VCaP (cell line): ENCODE results near the gene LARGE1.

Experiments used
- H3K27ac ChIP-seq: fragments of 450-650 bp; 2 replicates; pipeline ENCODE4 v1.5.1; 2017
- CTCF ChIP-seq: fragments of 450-650 bp; conservative IDR thresholded peaks from 2 replicates; pipeline ENCODE4 v1.5.1; 2017; ENCODE audit warnings: mild to moderate bottlenecking, moderate library complexity

LARGE1 gene

GRCh38 chr22:33669746-33670145 lies 250.5 kb downstream of the LARGE1 start:
- TF ChIP-seq CTCF = no peak
- no peak overlapping the region for H3K27ac ChIP-seq

GRCh38 chr22:33666961-33667619 lies 253.2 kb downstream of the LARGE1 start:
- no peak overlapping the region for H3K27ac ChIP-seq
- no peak for TF ChIP-seq CTCF

DNA sequence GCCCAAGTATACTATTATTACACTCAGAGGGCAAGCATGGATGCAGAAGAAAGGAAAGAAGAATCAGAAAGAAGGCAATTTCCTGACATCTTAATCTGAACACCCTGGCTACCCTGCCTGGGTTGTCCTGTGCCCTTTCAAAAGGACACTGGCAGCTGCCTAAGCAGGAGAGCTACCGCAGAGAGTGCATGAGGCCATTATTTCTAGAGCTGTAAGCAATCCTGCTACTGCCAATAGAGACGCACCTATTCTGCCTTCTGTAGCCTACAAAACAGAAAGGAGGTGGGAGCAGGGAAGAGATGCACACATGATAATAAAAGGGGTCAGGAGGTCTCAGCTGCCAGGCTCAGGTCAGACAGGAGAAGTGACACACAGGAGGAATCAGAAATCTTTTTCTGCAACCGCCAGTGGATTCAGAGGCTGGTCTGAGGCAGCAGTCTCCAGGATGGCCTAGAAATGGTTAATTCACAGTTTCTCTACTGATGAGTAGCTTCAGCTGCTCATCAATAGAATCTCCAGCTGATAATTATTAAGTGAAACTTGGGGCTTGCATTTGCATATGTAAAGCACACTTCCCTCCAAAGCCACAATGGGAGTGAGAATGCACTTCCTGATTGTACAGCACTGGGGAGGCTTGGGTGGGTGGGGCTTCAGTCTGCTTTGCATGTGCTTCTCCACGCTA lies 253.9 kb downstream of the LARGE1 start:
- no peak for TF ChIP-seq CTCF
- no peak overlapping the region for H3K27ac ChIP-seq

DNA sequence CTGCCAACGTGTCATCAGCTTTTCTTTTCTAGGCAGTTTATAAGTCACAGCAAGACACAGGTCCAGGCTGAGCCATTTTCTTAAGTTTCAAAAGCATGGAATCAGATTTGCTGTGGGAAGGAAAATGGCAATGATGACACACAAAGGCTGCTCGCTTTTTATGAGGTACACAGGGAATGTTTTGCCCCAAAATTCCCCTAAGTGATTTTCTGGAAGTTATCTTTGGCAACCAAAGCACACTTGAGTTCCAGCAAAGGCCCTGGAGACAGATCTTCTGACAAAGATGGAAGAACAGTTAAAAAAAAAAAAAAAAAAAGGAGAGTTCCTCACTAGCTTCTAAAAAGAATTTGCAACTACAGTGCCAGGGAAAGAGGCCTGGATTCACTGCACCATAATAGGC lies 260.8 kb downstream of the LARGE1 start:
- H3K27ac ChIP-seq = no peak overlapping the region
- TF ChIP-seq CTCF = no peak

GRCh38 chr22:33658775-33659174 lies 261.5 kb downstream of the LARGE1 start:
- H3K27ac ChIP-seq = no peak overlapping the region
- TF ChIP-seq CTCF = no peak

DNA sequence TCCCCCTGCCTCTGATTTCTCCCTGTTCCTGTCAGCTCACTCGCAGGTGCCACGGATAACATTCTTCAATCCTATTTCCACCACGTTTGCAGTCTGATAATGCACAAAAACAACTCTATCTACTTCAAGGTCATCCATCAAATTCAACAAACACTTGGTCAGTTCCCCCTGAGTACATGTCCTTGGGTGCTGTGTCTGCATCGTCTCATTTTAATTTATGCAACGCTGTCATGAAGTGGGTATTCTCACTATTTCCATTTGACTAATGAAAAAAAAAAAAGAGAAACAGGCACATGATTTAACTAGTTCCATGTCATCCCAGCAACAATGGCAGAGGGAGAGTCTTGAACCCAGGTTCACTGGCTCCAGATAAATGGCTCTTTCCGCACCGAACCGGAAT lies 262.6 kb downstream of the LARGE1 start:
- TF ChIP-seq CTCF = no peak
- no peak overlapping the region for H3K27ac ChIP-seq

- H3K27ac ChIP-seq = no peak overlapping the region
- no peak for TF ChIP-seq CTCF
Observed at GRCh38 chr22:33656808-33657628, 263.3 kb downstream of the LARGE1 start.
